WTC11 (cell line): ENCODE data around the gene ZNF574. TPM values are rescaled to one million over a fixed set of nuclear protein-coding genes. Genes with fewer than 3 reads are reported as not detected.

Source experiments
- ATAC-seq: fragments of 200-7000 bp; cut with Tn5 transposase; 2 replicates; pipeline ENCODE4 v1.10.0; 2021; ENCODE audit warnings: mild to moderate bottlenecking, moderate library complexity
- CTCF ChIA-PET: fragments of 300-600 bp; sonication (Branson Sonifier 250); formaldehyde crosslinking; loops from one replicate; lab custom pipeline; 2021; ENCODE audit warnings: antibody characterized with exemption; lab: Charles Lee
- POLR2A ChIA-PET: fragments of 350-600 bp; sonication (Branson Sonifier 250); formaldehyde crosslinking; loops from one replicate; lab custom pipeline; 2021; ENCODE audit warnings: antibody characterized with exemption; lab: Charles Lee
- DNase-seq: peaks from one replicate; pipeline ENCODE4 v3.0.0; 2021; ENCODE audit warnings: low spot score
- H3K27ac Mint-ChIP-seq: 2 replicates; pipeline ENCODE4 v1.8.0; 2021; ENCODE audit warnings: mixed read lengths
- H3K27me3 Mint-ChIP-seq: 2 replicates; pipeline ENCODE4 v1.8.0; 2021; ENCODE audit warnings: low read depth, mild to moderate bottlenecking, moderate library complexity, mixed read lengths
- H3K36me3 Mint-ChIP-seq: 2 replicates; pipeline ENCODE4 v1.8.0; 2021; ENCODE audit warnings: mixed read lengths
- H3K4me1 Mint-ChIP-seq: 2 replicates; pipeline ENCODE4 v1.8.0; 2022; ENCODE audit warnings: mixed read lengths
- H3K4me3 Mint-ChIP-seq: 2 replicates; pipeline ENCODE4 v1.8.0; 2021; ENCODE audit warnings: mild to moderate bottlenecking, moderate library complexity, mixed read lengths
- H3K9me3 Mint-ChIP-seq: 2 replicates; pipeline ENCODE4 v1.8.0; 2021; ENCODE audit warnings: mixed read lengths
- ETV6 ChIP-seq: sonication (generic); formaldehyde crosslinking; IDR thresholded peaks from 2 replicates; pipeline ENCODE4 v1.8.1; 2022; ENCODE audit warnings: mild to moderate bottlenecking, missing genetic modification reagents
- GABPB1 ChIP-seq: sonication (generic); formaldehyde crosslinking; IDR thresholded peaks from 2 replicates; pipeline ENCODE4 v1.8.1; 2023; ENCODE audit warnings: mild to moderate bottlenecking, missing genetic modification reagents
- IRF2 ChIP-seq: sonication (generic); formaldehyde crosslinking; IDR thresholded peaks from 2 replicates; pipeline ENCODE4 v1.8.0; 2022; ENCODE audit warnings: low read depth, missing genetic modification reagents, borderline replicate concordance
- JUN ChIP-seq: sonication (generic); formaldehyde crosslinking; IDR thresholded peaks from 2 replicates; pipeline ENCODE4 v1.8.0; 2023; ENCODE audit warnings: mild to moderate bottlenecking, missing genetic modification reagents
- KAT7 ChIP-seq: sonication (generic); formaldehyde crosslinking; IDR thresholded peaks from 2 replicates; pipeline ENCODE4 v1.8.1; 2023; ENCODE audit warnings: missing genetic modification reagents, mild to moderate bottlenecking, borderline replicate concordance
- NFATC4 ChIP-seq: fragments of 250-450 bp; sonication (Bioruptor Pico); IDR thresholded peaks from 2 replicates; pipeline ENCODE4 v1.9.0; 2021; ENCODE audit warnings: mild to moderate bottlenecking
- NR1H2 ChIP-seq: sonication (generic); formaldehyde crosslinking; IDR thresholded peaks from 2 replicates; pipeline ENCODE4 v1.9.0; 2021; ENCODE audit warnings: mild to moderate bottlenecking, moderate library complexity, missing genetic modification reagents
- SMAD3 ChIP-seq: sonication (generic); formaldehyde crosslinking; IDR thresholded peaks from 2 replicates; pipeline ENCODE4 v1.8.0; 2022; ENCODE audit warnings: missing genetic modification reagents, mild to moderate bottlenecking, borderline replicate concordance
- SOX15 ChIP-seq: fragments of 250-450 bp; sonication (Bioruptor Pico); IDR thresholded peaks from 2 replicates; pipeline ENCODE4 v1.9.0; 2021; ENCODE audit warnings: mild to moderate bottlenecking
- TCF7 ChIP-seq: sonication (generic); formaldehyde crosslinking; IDR thresholded peaks from 2 replicates; pipeline ENCODE4 v1.8.0; 2022; ENCODE audit warnings: mild to moderate bottlenecking, low read depth, missing genetic modification reagents, moderate library complexity
- TEAD1 ChIP-seq: sonication (generic); formaldehyde crosslinking; IDR thresholded peaks from 2 replicates; pipeline ENCODE4 v1.8.0; 2022; ENCODE audit warnings: mild to moderate bottlenecking, missing genetic modification reagents
- TEAD4 ChIP-seq: sonication (generic); formaldehyde crosslinking; IDR thresholded peaks from 2 replicates; pipeline ENCODE4 v1.8.0; 2022; ENCODE audit warnings: mild to moderate bottlenecking, missing genetic modification reagents
- ZNF121 ChIP-seq: sonication (generic); formaldehyde crosslinking; IDR thresholded peaks from 2 replicates; pipeline ENCODE4 v1.8.0; 2023; ENCODE audit warnings: missing genetic modification reagents
- total RNA-seq: library from RNA; stranded (reverse); gene quantifications from 3 replicates; pipeline ENCODE4 v1.2.3, GENCODE V29; 2021
- TF ChIP-seq, protein P1 (sequence below): sonication (generic); formaldehyde crosslinking; IDR thresholded peaks from 2 replicates; pipeline ENCODE4 v1.8.0; 2022; ENCODE audit warnings: mild to moderate bottlenecking, missing genetic modification reagents
- TF ChIP-seq, protein P2 (sequence below): sonication (generic); formaldehyde crosslinking; IDR thresholded peaks from 2 replicates; pipeline ENCODE4 v1.8.1; 2022; ENCODE audit warnings: low read depth, missing genetic modification reagents, borderline replicate concordance
- TF ChIP-seq, protein P3 (sequence below): sonication (generic); formaldehyde crosslinking; IDR thresholded peaks from 2 replicates; pipeline ENCODE4 v1.8.1; 2023; ENCODE audit warnings: mild to moderate bottlenecking, missing genetic modification reagents, moderate library complexity
- TF ChIP-seq, protein P4 (sequence below): fragments of 250-450 bp; sonication (Bioruptor Pico); IDR thresholded peaks from 2 replicates; pipeline ENCODE4 v1.9.0; 2021; ENCODE audit warnings: mild to moderate bottlenecking
- TF ChIP-seq, protein P5 (sequence below): sonication (generic); formaldehyde crosslinking; IDR thresholded peaks from 2 replicates; pipeline ENCODE4 v1.8.1; 2023; ENCODE audit warnings: mild to moderate bottlenecking, moderate library complexity, missing genetic modification reagents
- TF ChIP-seq, protein P6 (sequence below): sonication (generic); formaldehyde crosslinking; IDR thresholded peaks from 2 replicates; pipeline ENCODE4 v1.8.1; 2022; ENCODE audit warnings: missing genetic modification reagents, borderline replicate concordance
- TF ChIP-seq, protein P7 (sequence below): sonication (generic); formaldehyde crosslinking; IDR thresholded peaks from 2 replicates; pipeline ENCODE4 v1.8.1; 2023; ENCODE audit warnings: mild to moderate bottlenecking, missing genetic modification reagents
- TF ChIP-seq, protein P8 (sequence below): sonication (generic); formaldehyde crosslinking; conservative IDR thresholded peaks from 2 replicates; pipeline ENCODE4 v1.8.1; 2022; ENCODE audit warnings: mild to moderate bottlenecking, missing genetic modification reagents

ZNF574 gene
- total RNA-seq, 1 experiment from 2014 or later, result 30.6 TPM

DNA sequence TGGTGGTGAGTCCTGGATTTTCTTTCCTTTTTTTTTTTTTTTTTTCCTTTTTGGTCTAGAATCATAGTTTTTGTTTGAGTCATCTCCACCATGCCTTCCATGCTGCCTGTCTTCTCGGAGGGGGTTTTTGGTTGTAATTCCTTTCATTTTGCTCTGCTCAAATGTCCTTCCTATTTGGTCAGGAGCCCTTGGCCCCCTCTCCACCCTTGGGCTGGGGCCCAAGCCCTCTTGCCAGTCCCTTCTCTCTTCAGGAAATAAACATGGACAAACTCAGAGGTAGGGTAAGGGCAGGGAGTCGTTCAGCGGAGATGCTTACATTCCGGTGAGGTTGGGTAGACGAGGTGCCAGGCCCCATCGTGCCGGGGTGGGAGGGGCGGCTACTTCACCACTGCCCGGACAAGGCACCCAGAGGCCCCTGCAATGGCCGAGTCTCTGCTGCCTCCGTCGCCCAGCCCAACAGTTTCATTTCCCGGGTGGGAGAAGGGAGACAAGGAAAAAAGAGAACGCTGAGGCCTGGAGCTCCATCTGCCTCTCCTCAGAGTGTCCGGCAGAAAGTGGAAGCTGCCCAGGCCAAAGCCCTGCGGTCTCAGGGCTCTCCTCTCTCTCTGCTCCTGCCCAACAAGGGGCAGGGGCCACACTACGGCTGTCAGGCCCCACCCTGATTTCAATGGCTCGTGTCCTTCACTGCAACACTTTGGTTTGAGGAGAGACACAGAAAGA, 12.7 kb downstream of the ZNF574 start (continued):
- TF ChIP-seq, protein P1, sequence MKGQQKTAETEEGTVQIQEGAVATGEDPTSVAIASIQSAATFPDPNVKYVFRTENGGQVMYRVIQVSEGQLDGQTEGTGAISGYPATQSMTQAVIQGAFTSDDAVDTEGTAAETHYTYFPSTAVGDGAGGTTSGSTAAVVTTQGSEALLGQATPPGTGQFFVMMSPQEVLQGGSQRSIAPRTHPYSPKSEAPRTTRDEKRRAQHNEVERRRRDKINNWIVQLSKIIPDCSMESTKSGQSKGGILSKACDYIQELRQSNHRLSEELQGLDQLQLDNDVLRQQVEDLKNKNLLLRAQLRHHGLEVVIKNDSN (CRISPR knock-in tag), result no peak
- no peak for TF ChIP-seq NFATC4 (CRISPR knock-in tag)
- no peak for TF ChIP-seq TEAD1 (CRISPR knock-in tag)
- TF ChIP-seq, protein P2, sequence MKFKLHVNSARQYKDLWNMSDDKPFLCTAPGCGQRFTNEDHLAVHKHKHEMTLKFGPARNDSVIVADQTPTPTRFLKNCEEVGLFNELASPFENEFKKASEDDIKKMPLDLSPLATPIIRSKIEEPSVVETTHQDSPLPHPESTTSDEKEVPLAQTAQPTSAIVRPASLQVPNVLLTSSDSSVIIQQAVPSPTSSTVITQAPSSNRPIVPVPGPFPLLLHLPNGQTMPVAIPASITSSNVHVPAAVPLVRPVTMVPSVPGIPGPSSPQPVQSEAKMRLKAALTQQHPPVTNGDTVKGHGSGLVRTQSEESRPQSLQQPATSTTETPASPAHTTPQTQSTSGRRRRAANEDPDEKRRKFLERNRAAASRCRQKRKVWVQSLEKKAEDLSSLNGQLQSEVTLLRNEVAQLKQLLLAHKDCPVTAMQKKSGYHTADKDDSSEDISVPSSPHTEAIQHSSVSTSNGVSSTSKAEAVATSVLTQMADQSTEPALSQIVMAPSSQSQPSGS, result no peak
- TF ChIP-seq, protein P3, sequence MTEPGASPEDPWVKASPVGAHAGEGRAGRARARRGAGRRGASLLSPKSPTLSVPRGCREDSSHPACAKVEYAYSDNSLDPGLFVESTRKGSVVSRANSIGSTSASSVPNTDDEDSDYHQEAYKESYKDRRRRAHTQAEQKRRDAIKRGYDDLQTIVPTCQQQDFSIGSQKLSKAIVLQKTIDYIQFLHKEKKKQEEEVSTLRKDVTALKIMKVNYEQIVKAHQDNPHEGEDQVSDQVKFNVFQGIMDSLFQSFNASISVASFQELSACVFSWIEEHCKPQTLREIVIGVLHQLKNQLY (CRISPR knock-in tag), result no peak
- TF ChIP-seq NR1H2 (CRISPR knock-in tag), result no peak

DNA sequence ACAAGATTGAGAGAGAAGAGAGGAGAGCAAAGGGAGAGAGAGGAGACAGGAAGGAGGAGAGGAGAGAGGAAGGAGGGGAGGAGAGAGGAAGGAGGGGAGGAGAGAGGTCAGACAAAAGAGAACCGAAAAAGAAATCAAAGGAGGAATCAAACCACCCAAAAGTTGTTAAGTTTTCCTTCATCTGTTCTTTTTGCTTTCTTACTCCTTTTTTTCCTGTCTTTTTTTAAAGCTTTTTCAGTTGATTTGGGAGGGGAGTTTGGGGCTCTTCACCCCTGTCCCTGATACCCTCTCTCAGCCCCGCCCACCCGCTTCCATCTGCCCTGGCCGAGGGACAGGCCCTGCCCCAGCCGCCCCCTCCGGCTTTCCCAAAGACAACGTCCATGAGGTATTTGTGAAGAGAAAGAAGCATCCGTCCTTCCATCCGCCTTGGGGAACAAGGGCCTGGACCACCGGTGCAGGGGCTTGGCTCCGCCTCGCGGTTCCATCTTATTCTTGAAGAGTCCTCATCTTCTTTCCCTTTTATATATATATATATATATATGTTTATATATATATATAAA, 13.3 kb downstream of the ZNF574 start:
- no peaks in the 10 kb centered on the region for H3K36me3 Mint-ChIP-seq
- peaks cover 34% of the 10 kb centered on the region for H3K4me1 Mint-ChIP-seq
- no peaks in the 10 kb centered on the region for H3K9me3 Mint-ChIP-seq
- H3K27ac Mint-ChIP-seq, result peak overlapping the region; percentile 73; the same call in 1 of the 2 replicates
- peak; percentile 32; the same call in 1 of the 2 replicates for ATAC-seq
- peak; percentile 54 for DNase-seq
- ChIA-PET CTCF (no interaction called here), POLR2A (no interaction called here)
- no peak overlapping the region; the same call in 1 of the 2 replicates for H3K4me3 Mint-ChIP-seq
- TF ChIP-seq, protein P4, sequence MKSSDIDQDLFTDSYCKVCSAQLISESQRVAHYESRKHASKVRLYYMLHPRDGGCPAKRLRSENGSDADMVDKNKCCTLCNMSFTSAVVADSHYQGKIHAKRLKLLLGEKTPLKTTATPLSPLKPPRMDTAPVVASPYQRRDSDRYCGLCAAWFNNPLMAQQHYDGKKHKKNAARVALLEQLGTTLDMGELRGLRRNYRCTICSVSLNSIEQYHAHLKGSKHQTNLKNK (CRISPR knock-in tag), result no peak
- TF ChIP-seq SMAD3 (CRISPR knock-in tag), result no peak
- TF ChIP-seq NFATC4 (CRISPR knock-in tag), result no peak
- no peak for TF ChIP-seq SOX15 (CRISPR knock-in tag)
- TF ChIP-seq ETV6, result no peak
- TF ChIP-seq NR1H2 (CRISPR knock-in tag), result no peak
- TF ChIP-seq, protein P5, sequence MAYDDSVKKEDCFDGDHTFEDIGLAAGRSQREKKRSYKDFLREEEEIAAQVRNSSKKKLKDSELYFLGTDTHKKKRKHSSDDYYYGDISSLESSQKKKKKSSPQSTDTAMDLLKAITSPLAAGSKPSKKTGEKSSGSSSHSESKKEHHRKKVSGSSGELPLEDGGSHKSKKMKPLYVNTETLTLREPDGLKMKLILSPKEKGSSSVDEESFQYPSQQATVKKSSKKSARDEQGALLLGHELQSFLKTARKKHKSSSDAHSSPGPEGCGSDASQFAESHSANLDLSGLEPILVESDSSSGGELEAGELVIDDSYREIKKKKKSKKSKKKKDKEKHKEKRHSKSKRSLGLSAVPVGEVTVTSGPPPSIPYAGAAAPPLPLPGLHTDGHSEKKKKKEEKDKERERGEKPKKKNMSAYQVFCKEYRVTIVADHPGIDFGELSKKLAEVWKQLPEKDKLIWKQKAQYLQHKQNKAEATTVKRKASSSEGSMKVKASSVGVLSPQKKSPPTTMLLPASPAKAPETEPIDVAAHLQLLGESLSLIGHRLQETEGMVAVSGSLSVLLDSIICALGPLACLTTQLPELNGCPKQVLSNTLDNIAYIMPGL, result no peak
- TF ChIP-seq KAT7 (CRISPR knock-in tag), result no peak
- TF ChIP-seq TCF7 (CRISPR knock-in tag), result no peak
- TF ChIP-seq ZNF121 (CRISPR knock-in tag), result no peak
- no peak for TF ChIP-seq TEAD4 (CRISPR knock-in tag)
- TF ChIP-seq JUN (CRISPR knock-in tag), result no peak
- TF ChIP-seq, protein P6, sequence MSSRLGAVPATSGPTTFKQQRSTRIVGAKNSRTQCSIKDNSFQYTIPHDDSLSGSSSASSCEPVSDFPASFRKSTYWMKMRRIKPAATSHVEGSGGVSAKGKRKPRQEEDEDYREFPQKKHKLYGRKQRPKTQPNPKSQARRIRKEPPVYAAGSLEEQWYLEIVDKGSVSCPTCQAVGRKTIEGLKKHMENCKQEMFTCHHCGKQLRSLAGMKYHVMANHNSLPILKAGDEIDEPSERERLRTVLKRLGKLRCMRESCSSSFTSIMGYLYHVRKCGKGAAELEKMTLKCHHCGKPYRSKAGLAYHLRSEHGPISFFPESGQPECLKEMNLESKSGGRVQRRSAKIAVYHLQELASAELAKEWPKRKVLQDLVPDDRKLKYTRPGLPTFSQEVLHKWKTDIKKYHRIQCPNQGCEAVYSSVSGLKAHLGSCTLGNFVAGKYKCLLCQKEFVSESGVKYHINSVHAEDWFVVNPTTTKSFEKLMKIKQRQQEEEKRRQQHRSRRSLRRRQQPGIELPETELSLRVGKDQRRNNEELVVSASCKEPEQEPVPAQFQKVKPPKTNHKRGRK (CRISPR knock-in tag), result no peak
- no peak for TF ChIP-seq IRF2 (CRISPR knock-in tag)
- TF ChIP-seq, protein P7, sequence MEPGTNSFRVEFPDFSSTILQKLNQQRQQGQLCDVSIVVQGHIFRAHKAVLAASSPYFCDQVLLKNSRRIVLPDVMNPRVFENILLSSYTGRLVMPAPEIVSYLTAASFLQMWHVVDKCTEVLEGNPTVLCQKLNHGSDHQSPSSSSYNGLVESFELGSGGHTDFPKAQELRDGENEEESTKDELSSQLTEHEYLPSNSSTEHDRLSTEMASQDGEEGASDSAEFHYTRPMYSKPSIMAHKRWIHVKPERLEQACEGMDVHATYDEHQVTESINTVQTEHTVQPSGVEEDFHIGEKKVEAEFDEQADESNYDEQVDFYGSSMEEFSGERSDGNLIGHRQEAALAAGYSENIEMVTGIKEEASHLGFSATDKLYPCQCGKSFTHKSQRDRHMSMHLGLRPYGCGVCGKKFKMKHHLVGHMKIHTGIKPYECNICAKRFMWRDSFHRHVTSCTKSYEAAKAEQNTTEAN (CRISPR knock-in tag), result no peak
- TF ChIP-seq, protein P8, sequence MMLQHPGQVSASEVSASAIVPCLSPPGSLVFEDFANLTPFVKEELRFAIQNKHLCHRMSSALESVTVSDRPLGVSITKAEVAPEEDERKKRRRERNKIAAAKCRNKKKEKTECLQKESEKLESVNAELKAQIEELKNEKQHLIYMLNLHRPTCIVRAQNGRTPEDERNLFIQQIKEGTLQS (CRISPR knock-in tag), result no peak
- TF ChIP-seq GABPB1 (CRISPR knock-in tag), result no peak
- no peaks in the 10 kb centered on the region for H3K27me3 Mint-ChIP-seq
